ENCODE results near the gene TRIM66.

Gene TRIM66

GRCh38 chr11:8573777-8574176, 108.7 kb downstream of the TRIM66 start:
- DNase-seq (ENCODE audit: low read depth in 1 of 2, low spot score in 1 of 2) = no peak

- DNase-seq (ENCODE audit: low read depth in 1 of 2, low spot score in 1 of 2) = no peak
These were observed 114.8 kb downstream of the TRIM66 start for GRCh38 chr11:8567602-8568198.

GRCh38 chr11:8566613-8567210, 115.8 kb downstream of the TRIM66 start:
- DNase-seq (ENCODE audit: low read depth in 1 of 2, low spot score in 1 of 2) = peak in 1 of 2 donors; percentile 0

- no peak for DNase-seq (ENCODE audit: low read depth in 1 of 2, low spot score in 1 of 2)
These were observed 117.9 kb downstream of the TRIM66 start for GRCh38 chr11:8564526-8564925.
